ENCODE measurements around the gene TOR2A.

The TOR2A gene

DNA sequence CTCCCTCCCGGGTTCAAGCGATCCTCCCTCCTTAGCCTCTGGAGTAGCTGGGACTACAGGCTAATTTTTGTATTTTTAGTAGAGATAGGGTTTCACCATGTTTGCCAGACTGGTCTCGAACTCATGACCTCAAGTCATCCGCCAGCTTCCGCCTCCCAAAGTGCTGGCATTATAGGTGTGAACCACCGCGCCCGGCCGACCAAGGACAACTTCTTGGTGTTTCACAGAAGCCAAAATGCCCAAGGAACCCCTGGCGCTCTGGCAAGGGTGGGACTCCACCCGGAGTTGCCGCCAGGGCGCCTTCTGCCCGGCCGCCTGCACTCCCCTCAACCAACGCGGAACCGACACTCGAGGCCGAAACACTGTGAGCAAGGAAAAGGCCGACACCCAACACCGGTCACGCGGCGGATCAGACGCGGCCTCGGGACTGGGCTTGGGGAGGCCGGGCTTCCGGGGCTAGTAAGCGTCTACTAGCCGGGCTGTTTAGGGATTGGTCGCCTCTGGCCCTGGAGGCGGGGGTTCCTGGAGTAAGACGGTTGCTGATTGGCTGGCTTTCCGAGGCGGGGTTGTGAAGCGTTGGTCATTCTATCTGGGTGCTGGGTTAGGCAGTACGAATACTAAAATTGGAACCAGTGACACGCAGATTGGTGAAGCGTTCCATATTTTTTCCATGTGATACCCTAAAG is 36.0 kb downstream of the TOR2A start:
- DNase-seq (ENCODE audit: low spot score): peak; percentile 96

DNA sequence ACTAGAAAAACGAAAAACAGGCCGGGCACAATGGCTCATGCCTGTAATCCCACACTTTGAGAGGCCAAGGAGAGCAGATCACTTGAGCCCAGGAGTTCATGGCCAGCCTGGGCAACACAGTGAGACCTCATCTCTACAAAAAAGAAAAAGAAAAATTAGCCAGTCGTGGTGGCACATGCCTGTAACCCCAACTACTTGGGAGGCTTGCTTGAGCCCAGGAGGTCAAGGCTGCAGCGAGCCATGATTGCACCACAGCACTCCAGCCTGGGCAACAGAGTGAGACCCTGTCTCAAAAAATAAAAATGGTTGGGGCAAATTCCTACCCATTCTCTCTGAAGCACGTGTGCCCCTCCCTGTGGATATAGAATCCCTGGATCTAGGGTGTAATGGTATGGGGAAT is 36.7 kb downstream of the TOR2A start:
- no peak for DNase-seq (ENCODE audit: low spot score)

DNA sequence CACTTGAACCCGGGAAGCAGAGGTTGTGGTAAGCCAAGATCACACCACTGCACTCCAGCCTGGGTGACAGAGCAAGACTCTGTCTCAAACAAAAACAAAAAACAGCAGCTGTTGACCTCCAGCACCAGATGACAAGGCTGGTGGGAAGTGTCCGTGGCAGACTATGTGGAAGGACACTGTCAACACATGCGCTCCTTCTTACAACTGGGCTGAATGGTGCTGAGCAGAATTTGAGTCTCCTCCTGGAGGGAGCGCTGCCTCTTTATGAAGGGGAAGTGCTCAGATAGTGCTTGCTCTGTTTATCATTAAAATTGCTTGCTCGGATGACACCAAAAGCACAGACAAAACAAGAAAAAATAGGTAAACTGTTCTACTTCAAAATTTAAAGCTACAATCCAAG is 37.5 kb downstream of the TOR2A start:
- no peak for DNase-seq (ENCODE audit: low spot score)

DNA sequence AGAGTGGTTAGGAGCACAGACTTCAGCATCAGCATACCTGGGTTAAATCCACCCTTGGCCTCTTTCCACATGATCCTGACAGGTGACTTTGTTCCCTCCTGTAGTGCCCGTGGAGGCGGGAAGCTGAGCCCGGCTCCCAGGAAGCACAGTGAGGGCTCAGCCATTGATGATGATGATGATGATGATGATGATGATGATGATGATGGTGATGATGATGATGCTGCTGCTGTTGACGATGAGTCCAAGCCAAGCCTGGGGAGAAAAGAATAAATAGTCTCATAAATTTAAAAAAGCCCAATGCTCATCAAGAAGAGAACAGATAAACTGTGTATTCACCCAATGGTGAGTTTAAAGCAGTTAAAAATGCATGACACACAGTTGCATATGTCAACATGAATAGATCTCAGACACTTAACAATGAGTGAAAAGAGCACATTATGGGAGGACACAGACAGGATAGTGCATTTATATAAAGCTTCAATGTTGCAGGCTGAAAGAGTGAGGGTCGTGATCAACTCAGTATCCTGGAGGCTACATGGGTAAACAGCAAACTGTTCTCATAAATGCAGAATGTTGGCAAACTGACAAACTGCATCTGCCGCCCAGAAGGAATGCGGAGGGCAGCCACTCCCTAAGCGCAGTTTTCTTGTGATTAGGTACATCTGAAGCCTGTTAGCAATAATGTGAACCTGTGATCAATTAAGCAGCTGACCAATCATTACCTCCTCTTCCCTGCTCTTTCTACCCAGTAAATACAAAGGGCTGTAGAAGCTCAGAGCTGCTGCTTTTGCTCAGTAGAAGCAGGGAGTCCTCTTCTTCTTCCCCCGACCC is 40.0 kb downstream of the TOR2A start:
- DNase-seq (ENCODE audit: low spot score): no peak

- DNase-seq (ENCODE audit: low spot score): no peak
These were observed 41.4 kb downstream of the TOR2A start for GRCh38 chr9:127693697-127694096.

GRCh38 chr9:127693143-127693542 is 42.0 kb downstream of the TOR2A start:
- DNase-seq (ENCODE audit: low spot score): no peak

GRCh38 chr9:127692071-127692470 is 43.0 kb downstream of the TOR2A start:
- no peak for DNase-seq (ENCODE audit: low spot score)

GRCh38 chr9:127690735-127691134 is 44.4 kb downstream of the TOR2A start:
- DNase-seq (ENCODE audit: low spot score): no peak

GRCh38 chr9:127689329-127690000 is 45.6 kb downstream of the TOR2A start:
- DNase-seq (ENCODE audit: low spot score): no peak

GRCh38 chr9:127686461-127687393 is 48.4 kb downstream of the TOR2A start:
- DNase-seq (ENCODE audit: low spot score): no peak

DNA sequence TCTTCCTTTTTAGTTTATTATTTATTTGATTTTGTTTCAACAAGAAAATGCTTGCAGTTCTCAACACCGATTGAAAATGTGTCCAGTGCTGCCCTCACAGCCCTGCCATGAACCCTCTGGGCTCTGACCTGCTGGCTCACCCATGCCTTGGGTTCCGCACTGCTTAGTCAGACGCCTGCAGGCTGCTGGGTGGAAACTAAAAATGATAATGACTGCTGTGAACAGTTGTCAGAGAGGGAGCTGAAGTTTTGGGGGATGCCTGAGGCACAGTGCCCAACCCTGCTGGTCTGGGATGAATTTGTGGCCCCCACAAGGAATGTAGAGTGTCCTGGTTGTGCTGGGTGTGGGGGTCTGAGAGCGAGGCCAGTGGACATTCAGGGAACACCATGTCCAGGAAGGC is 50.5 kb downstream of the TOR2A start:
- DNase-seq (ENCODE audit: low spot score): no peak

- DNase-seq (ENCODE audit: low spot score): no peak
These were observed 51.4 kb downstream of the TOR2A start for GRCh38 chr9:127683723-127684122.

DNA sequence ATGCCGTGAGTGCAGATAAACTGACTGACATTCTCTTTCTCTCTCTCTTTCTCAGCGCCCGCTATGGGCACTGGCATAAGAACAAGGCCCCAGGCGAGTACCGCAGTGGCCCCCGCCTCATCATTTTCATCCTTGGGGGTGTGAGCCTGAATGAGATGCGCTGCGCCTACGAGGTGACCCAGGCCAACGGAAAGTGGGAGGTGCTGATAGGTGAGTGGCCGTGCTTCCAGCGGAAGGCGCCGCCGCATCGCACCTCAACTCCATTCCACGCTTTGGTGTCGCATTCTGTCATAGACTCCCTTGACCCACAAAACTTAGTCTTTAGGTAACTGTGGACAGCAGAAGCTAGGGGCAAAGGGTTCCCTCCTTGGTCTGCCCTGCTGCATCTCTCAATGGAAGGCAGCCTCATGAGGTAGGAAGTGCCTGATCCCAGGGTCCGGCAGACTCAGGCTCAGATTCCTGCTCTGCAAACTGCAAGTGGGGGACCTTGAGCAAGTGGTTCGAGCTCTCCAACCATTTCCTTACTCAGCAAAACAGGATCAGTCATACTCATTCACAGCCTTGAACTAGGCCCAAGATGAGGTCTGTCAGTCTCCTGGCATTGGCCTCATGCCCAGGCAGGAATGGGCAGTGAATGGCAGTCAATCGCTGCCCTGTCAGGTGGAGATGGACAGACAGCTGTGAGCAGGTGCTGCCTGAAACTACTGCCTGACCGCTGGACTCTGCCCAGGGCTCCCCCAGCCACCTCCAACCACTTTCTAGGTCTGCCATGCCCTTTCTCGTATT is 52.5 kb downstream of the TOR2A start:
- no peak for DNase-seq (ENCODE audit: low spot score)
